Pancreas (tissue), 10 donors: ENCODE results near the gene NPHP1. TPM values are rescaled to one million over a fixed set of nuclear protein-coding genes. Genes with fewer than 3 reads are reported as not detected.

Source experiments
- ATAC-seq, 4 donors: fragments of 200-7000 bp; cut with Tn5 transposase; one replicate each; pipeline versions ENCODE4 v1.8.0 to v1.9.1; 2020; ENCODE audit warnings: mild to moderate bottlenecking in 4 of 4, moderate library complexity in 4 of 4
- DNase-seq, 6 donors: peaks; one replicate each; pipeline ENCODE4 v3.0.0-alpha.2; 2020
- FAIRE-seq: peaks from 2 replicates; lab custom pipeline; 2012; peaks lifted over from hg19 to GRCh38; lab: Jason Lieb, UNC
- H3K27ac ChIP-seq, 4 donors: fragments of 200-600 bp; sonication (generic); 1 replicate in 3 of 4; 2 replicates in 1 of 4; pipeline versions ENCODE4 v1.5.0 to v1.8.0; 2020
- H3K27me3 ChIP-seq, 4 donors: fragments of 200-600 bp; one replicate each; pipeline ENCODE4 v1.8.0; 2021
- H3K36me3 ChIP-seq, 3 donors: fragments of 200-600 bp; sonication (generic) in 1 of 3; one replicate each; pipeline versions ENCODE4 v1.5.0 to v1.8.0; 2020 to 2021
- H3K4me1 ChIP-seq, 3 donors: fragments of 200-600 bp; one replicate each; pipeline ENCODE4 v1.8.0; 2021
- H3K4me3 ChIP-seq, 4 donors: fragments of 200-600 bp; sonication (generic) in 2 of 4; one replicate each; pipeline versions ENCODE4 v1.5.0 to v1.8.0; 2020 to 2021
- H3K9me3 ChIP-seq, 4 donors: fragments of 200-600 bp; one replicate each; pipeline ENCODE4 v1.8.0; 2021
- WGBS, 2 donors: extraction: QIAGEN DNeasy Blood & Tissue Kit; methylation state at CpG; one replicate each; pipeline ENCODE4 v1.1.7; 2013; 5-methylcytosine and 5-hydroxymethylcytosine counted together
- intact Hi-C, 3 donors: fragments of 100-400 bp; cut with DNase I; formaldehyde crosslinking; loops; one replicate each; pipeline versions ENCODE4 v1.11.1 to v1.14.2; 2022
- polyA plus RNA-seq, 2 donors: library from polyadenylated mRNA; stranded (reverse); fragments of 200-250 nt; gene quantifications; one replicate each; pipeline ENCODE4 v1.2.3, GENCODE V29; 2013
- total RNA-seq, 6 donors: library from RNA; stranded (reverse); fragmentation: NEBNext Ultra II Directional in 4 of 6; extraction: Animal tissue kit (Norgen Biotek cat#: 25700) in 4 of 6; gene quantifications; one replicate each; pipeline versions ENCODE4 v1.2.1 to v1.2.4, GENCODE V29; 2021 to 2023
- TF ChIP-seq, protein P1 (sequence below), 4 donors: fragments of 200-600 bp; sonication (generic) in 3 of 4; IDR thresholded peaks; one replicate each; pipeline versions ENCODE4 v1.5.0 to v1.8.0; 2021; ENCODE audit warnings: antibody characterized with exemption in 4 of 4
- donor health status: healthy with polysubstance abuse.
- donor health status: DM: no; HTN: no; CAD: no; lungs with moderate emphysema.
- donor health status: DM: no; HTN: no; CAD: no.
- donor health status: control.
- donor health status: control.
- donor health status: Bipolar disorder and iron deficiency.
- donor health status: DM: yes; HTN: yes; CAD: no.
- donor health status: DM: no; HTN: no; CAD: no.
- donor health status: DM: no; HTN: no; CAD: no.
- donor health status: DM: yes; HTN: yes; CAD: no.

NPHP1 gene
- total and polyA plus RNA-seq, 8 donors = 1.2 to 9.2 (median 2.5) TPM

DNA sequence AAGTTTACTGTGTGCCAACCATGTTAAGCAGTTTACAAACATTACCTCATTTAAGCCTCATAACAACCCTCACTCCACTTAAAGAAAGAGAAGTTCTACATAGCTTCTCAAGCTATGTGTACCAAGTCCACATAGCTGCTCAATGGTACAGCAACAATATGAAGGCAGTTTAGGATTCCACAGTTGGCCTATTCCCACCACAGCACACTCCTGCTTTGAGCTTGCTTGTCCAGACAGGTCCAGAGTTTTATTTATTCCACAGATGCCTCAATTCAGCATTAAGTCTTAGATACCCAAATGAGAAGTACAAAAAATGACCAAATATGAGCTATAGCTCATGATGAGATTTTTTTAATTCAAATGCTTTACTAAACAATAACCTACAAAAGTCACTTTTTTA, 24.8 kb downstream of the NPHP1 start:
- DNase-seq = no peak
- H3K27ac ChIP-seq = no peak overlapping the region
- H3K27me3 ChIP-seq = no peaks in the 10 kb centered on the region
- H3K4me1 ChIP-seq = no peaks in the 10 kb centered on the region
- no peak for ATAC-seq
- H3K36me3 ChIP-seq = no peaks in the 10 kb centered on the region
- H3K4me3 ChIP-seq = no peak overlapping the region
- intact Hi-C loops = no loop called here
- H3K9me3 ChIP-seq = no peaks in the 10 kb centered on the region
- no peak for FAIRE-seq
- TF ChIP-seq, protein P1, sequence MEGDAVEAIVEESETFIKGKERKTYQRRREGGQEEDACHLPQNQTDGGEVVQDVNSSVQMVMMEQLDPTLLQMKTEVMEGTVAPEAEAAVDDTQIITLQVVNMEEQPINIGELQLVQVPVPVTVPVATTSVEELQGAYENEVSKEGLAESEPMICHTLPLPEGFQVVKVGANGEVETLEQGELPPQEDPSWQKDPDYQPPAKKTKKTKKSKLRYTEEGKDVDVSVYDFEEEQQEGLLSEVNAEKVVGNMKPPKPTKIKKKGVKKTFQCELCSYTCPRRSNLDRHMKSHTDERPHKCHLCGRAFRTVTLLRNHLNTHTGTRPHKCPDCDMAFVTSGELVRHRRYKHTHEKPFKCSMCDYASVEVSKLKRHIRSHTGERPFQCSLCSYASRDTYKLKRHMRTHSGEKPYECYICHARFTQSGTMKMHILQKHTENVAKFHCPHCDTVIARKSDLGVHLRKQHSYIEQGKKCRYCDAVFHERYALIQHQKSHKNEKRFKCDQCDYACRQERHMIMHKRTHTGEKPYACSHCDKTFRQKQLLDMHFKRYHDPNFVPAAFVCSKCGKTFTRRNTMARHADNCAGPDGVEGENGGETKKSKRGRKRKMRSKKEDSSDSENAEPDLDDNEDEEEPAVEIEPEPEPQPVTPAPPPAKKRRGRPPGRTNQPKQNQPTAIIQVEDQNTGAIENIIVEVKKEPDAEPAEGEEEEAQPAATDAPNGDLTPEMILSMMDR (IDR thresholded peaks at IDR 0.05) = no peak

DNA sequence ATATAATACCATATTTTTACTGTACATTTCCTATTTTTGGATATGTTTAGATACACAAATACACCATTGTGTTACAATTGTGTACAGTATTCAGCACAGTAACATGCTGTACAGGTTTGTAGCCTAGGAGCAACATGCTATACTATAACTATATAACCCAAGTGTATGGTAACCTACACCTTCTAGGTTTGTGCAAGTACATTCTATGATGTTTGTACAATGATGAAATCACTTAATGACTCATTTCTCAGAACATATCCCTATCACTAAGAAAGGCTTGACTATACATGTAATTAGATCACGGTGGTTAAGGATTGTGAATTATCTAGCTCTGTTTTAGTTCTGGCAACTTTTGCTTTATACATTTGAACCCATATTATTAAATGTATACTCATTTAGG, 31.3 kb downstream of the NPHP1 start:
- intact Hi-C loops = no loop called here
- 69 to 87% methylated on average over 1 of the region's 1 CpG for WGBS, 2 donors

GRCh38 chr2:110172506-110172905, 32.3 kb downstream of the NPHP1 start:
- intact Hi-C loops = no loop called here
- 88 to 89% methylated on average over 6 of the region's 6 CpGs for WGBS, 2 donors
- no peak for FAIRE-seq

More for the DNA sequence above, 31.3 kb downstream of the NPHP1 start:
- Histone ChIP-seq H3K4me1 (no peaks in the 10 kb centered on the region), H3K9me3 (no peaks in the 10 kb centered on the region), H3K4me3 (no peak overlapping the region), H3K27ac (no peak overlapping the region), H3K27me3 (no peaks in the 10 kb centered on the region), H3K36me3 (no peaks in the 10 kb centered on the region)
- ATAC-seq (no peak), DNase-seq (no peak), FAIRE-seq (no peak)
- TF ChIP-seq, protein P1 (IDR thresholded peaks at IDR 0.05) = no peak

DNA sequence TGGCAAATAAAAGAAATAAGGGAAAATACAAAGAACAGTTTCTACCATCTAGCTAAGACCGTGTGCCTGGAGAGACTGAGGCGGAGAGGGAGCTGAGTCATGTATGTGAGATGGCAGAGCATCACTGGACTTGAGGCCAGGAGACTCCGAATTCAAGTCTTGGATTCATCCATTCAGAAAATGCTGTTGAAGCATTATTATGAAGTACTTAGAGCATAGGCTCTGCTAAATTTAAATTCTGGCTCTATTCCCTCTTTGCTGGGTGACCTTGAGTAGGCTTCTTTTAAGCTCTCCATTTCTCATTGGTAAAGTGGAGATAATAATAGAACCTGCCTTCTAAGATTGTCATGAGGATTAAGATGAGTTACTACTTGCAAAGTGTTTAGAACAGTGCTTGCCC, 34.7 kb downstream of the NPHP1 start:
- ATAC-seq (no peak), FAIRE-seq (no peak), DNase-seq (no peak)
- Histone ChIP-seq H3K27me3 (no peaks in the 10 kb centered on the region), H3K36me3 (no peaks in the 10 kb centered on the region), H3K4me1 (no peaks in the 10 kb centered on the region), H3K9me3 (no peaks in the 10 kb centered on the region), H3K27ac (no peak overlapping the region), H3K4me3 (no peak overlapping the region)
- 80 to 92% methylated on average over 3 of the region's 3 CpGs for WGBS, 2 donors
- intact Hi-C loops = no loop called here
- TF ChIP-seq, protein P1 (IDR thresholded peaks at IDR 0.05) = no peak

More at GRCh38 chr2:110172506-110172905, 32.3 kb downstream of the NPHP1 start:
- no peaks in the 10 kb centered on the region for H3K36me3 ChIP-seq
- no peaks in the 10 kb centered on the region for H3K4me1 ChIP-seq
- no peak for ATAC-seq
- no peak overlapping the region for H3K4me3 ChIP-seq
- TF ChIP-seq, protein P1 (IDR thresholded peaks at IDR 0.05) = no peak
- no peak for DNase-seq
- no peaks in the 10 kb centered on the region for H3K9me3 ChIP-seq
- no peaks in the 10 kb centered on the region for H3K27me3 ChIP-seq
- no peak overlapping the region for H3K27ac ChIP-seq

- WGBS, 2 donors = 66 to 72% methylated on average over 5 of the region's 5 CpGs
- H3K27me3 ChIP-seq = no peaks in the 10 kb centered on the region
- DNase-seq (no peak), ATAC-seq (no peak), FAIRE-seq (no peak)
- H3K4me1 ChIP-seq = no peaks in the 10 kb centered on the region
- H3K27ac ChIP-seq = no peak overlapping the region
- TF ChIP-seq, protein P1 (IDR thresholded peaks at IDR 0.05) = no peak
- H3K9me3 ChIP-seq = no peaks in the 10 kb centered on the region
- intact Hi-C loops = no loop called here
- H3K4me3 ChIP-seq = no peak overlapping the region
- H3K36me3 ChIP-seq = no peaks in the 10 kb centered on the region
These were observed 37.4 kb downstream of the NPHP1 start for GRCh38 chr2:110167326-110168000.
